HepG2 (cell line): ENCODE results near the gene CCDC102B. TPM values are rescaled to one million over a fixed set of nuclear protein-coding genes. Genes with fewer than 3 reads are reported as not detected.

ENCODE experiments used
- ATAC-seq: fragments of 200-7000 bp; cut with Tn5 transposase; 3 replicates; pipeline ENCODE4 v1.9.1; 2020; ENCODE audit warnings: mild to moderate bottlenecking, moderate library complexity
- BruUV-seq: library from RNA; stranded (reverse); fragments of 400-500 nt; replicated peaks from 2 replicates; lab custom pipeline; 2021; lab: Mats Ljungman, UMichigan
- CTCF ChIA-PET: fragments of 300-600 bp; formaldehyde crosslinking; extraction: SDS; loops from one replicate; lab custom pipeline; 2021; ENCODE audit warnings: low total read pairs, inconsistent platforms, low intra/inter-chr PET ratio; lab: Yijun Ruan, JAX
- POLR2A ChIA-PET: fragments of 350-600 bp; sonication (Branson Sonifier 250); formaldehyde crosslinking; loops from one replicate; lab custom pipeline; 2020; ENCODE audit warnings: antibody characterized with exemption, inconsistent platforms; lab: Yijun Ruan, JAX
- DNase-seq: peaks from one replicate; pipeline ENCODE4 v3.0.0-alpha.2; 2015; ENCODE audit warnings: low spot score
- FAIRE-seq: peaks from 3 replicates; lab custom pipeline; 2011; peaks lifted over from hg19 to GRCh38; lab: Jason Lieb, UNC
- H2AFZ ChIP-seq: one replicate; pipeline ENCODE4 v1.6.1; 2011; ENCODE audit warnings: low read length, inconsistent platforms
- H3K27ac ChIP-seq: fragments of 300-600 bp; 3 replicates; pipeline ENCODE4 v1.8.0; 2011; ENCODE audit warnings: mixed run types, mild to moderate bottlenecking, mixed read lengths, low read length, inconsistent platforms; ENCODE audit not compliant: insufficient read depth; ENCODE audit errors: extremely low read length
- H3K27me3 ChIP-seq, 2 experiments: fragments of 200-600 bp in 1 of 2; 2 replicates in 1 of 2; 3 replicates in 1 of 2; pipeline versions ENCODE4 v1.6.0 to v1.8.0; 2011; ENCODE audit warnings: low read length in 2 of 2, mild to moderate bottlenecking in 2 of 2, moderate library complexity in 2 of 2, inconsistent platforms in 1 of 2; ENCODE audit not compliant: insufficient read depth in 2 of 2, control insufficient read depth in 1 of 2
- H3K36me3 ChIP-seq, 2 experiments: fragments of 200-600 bp in 1 of 2; replicated peaks in 1 of 2; 2 replicates in 1 of 2; 3 replicates in 1 of 2; pipeline versions ENCODE4 v1.5.1 to v1.8.0; 2011; ENCODE audit warnings: low read length in 2 of 2, inconsistent platforms in 1 of 2; ENCODE audit not compliant: insufficient read depth in 2 of 2, control insufficient read depth in 1 of 2
- H3K4me1 ChIP-seq: 2 replicates; pipeline ENCODE4 v1.5.1; 2012; ENCODE audit warnings: low read length, inconsistent platforms; ENCODE audit not compliant: insufficient read depth
- H3K4me2 ChIP-seq: 2 replicates; pipeline ENCODE4 v1.6.0; 2011; ENCODE audit warnings: low read depth, low read length, inconsistent platforms
- H3K4me3 ChIP-seq, 3 experiments: fragments of 200-600 bp in 1 of 3; sonication (generic), shearing (Covaris generic) in 1 of 3; replicated peaks in 1 of 3; 2 replicates each; pipeline ENCODE4 v1.5.1; 2011 to 2016; ENCODE audit warnings: low read length in 3 of 3, inconsistent platforms in 2 of 3, low read depth in 2 of 3, mild to moderate bottlenecking in 2 of 3, control low read depth in 1 of 3, mixed read lengths in 1 of 3; ENCODE audit not compliant: insufficient read depth in 1 of 3
- H3K79me2 ChIP-seq: one replicate; pipeline ENCODE4 v1.6.1; 2011; ENCODE audit warnings: low read length, inconsistent platforms; ENCODE audit not compliant: insufficient read depth
- H3K9ac ChIP-seq: 2 replicates; pipeline ENCODE4 v1.6.0; 2011; ENCODE audit warnings: mild to moderate bottlenecking, low read depth, low read length, inconsistent platforms; ENCODE audit not compliant: insufficient read depth
- H3K9me3 ChIP-seq: 2 replicates; pipeline ENCODE4 v1.5.1; 2012; ENCODE audit warnings: mild to moderate bottlenecking, low read length
- H4K20me1 ChIP-seq: 2 replicates; pipeline ENCODE4 v1.6.0; 2011; ENCODE audit warnings: inconsistent platforms, mild to moderate bottlenecking, low read length, moderate library complexity; ENCODE audit not compliant: insufficient read depth
- MLX ChIP-seq: IDR thresholded peaks from 2 replicates; pipeline ENCODE4 v1.6.1; 2016
- NCOA2 ChIP-seq: sonication (generic); formaldehyde crosslinking; IDR thresholded peaks from 2 replicates; pipeline ENCODE4 v1.8.0; 2022; ENCODE audit warnings: inconsistent platforms
- NCOR1 ChIP-seq: fragments of 200-600 bp; sonication (generic); IDR thresholded peaks from 2 replicates; pipeline ENCODE4 v1.7.0; 2017; ENCODE audit warnings: antibody characterized with exemption, low read length, borderline replicate concordance
- NR2F6 ChIP-seq, 2 experiments: IDR thresholded peaks; 2 replicates each; pipeline ENCODE4 v1.6.1; 2016; ENCODE audit warnings: antibody characterized with exemption in 1 of 2, mild to moderate bottlenecking in 1 of 2
- PAX8 ChIP-seq: sonication (generic); formaldehyde crosslinking; IDR thresholded peaks from 2 replicates; pipeline ENCODE4 v1.8.0; 2022; ENCODE audit warnings: mild to moderate bottlenecking, missing genetic modification reagents, borderline replicate concordance
- PHF8 ChIP-seq: sonication (generic); formaldehyde crosslinking; IDR thresholded peaks from 2 replicates; pipeline ENCODE4 v1.5.0; 2020; ENCODE audit warnings: missing genetic modification reagents
- RERE ChIP-seq: IDR thresholded peaks from 2 replicates; pipeline ENCODE4 v1.6.1; 2016; ENCODE audit warnings: low read depth, missing genetic modification reagents, missing compliant biosample characterization
- TBX2 ChIP-seq: sonication (generic); formaldehyde crosslinking; IDR thresholded peaks from 2 replicates; pipeline ENCODE4 v1.5.0; 2020; ENCODE audit warnings: missing genetic modification reagents, mild to moderate bottlenecking, borderline replicate concordance
- TCF12 ChIP-seq, 2 experiments: fragments of 450-650 bp in 1 of 2; sonication (generic) in 1 of 2; formaldehyde crosslinking in 1 of 2; IDR thresholded peaks; 2 replicates each; pipeline versions ENCODE4 v1.6.1 to v1.8.0; 2017 to 2022; ENCODE audit warnings: antibody characterized with exemption in 1 of 2, mild to moderate bottlenecking in 1 of 2, missing genetic modification reagents in 1 of 2, moderate library complexity in 1 of 2
- ZBTB21 ChIP-seq: sonication (generic); formaldehyde crosslinking; IDR thresholded peaks from 2 replicates; pipeline ENCODE4 v1.4.0; 2020; ENCODE audit warnings: missing genetic modification reagents
- ZNF251 ChIP-seq: sonication (generic); formaldehyde crosslinking; IDR thresholded peaks from 2 replicates; pipeline ENCODE4 v1.9.0; 2021; ENCODE audit warnings: mild to moderate bottlenecking, missing genetic modification reagents
- WGBS: methylation state at CpG from one replicate; pipeline ENCODE4 v1.1.6; 2017; ENCODE audit warnings: low lambda C conversion rate; 5-methylcytosine and 5-hydroxymethylcytosine counted together
- in situ Hi-C: cut with HindIII; loops from 2 replicates; pipeline ENCODE4 v1.10.0; 2017; ENCODE audit warnings: low pct_unique_long_range_greater_than_20kb; ENCODE audit not compliant: extremely low pct_ligation_motif_present
- intact Hi-C: fragments of 100-400 bp; cut with micrococcal nuclease; formaldehyde crosslinking; loops from one replicate; pipeline ENCODE4 v1.10.0; 2022; ENCODE audit not compliant: unreplicated experiment
- polyA plus RNA-seq, 8 experiments: library from polyadenylated mRNA; depleted of rRNA in 3 of 8; stranded (reverse) in 7 of 8; unstranded in 1 of 8; fragments of >200 nt; fragmentation: Illumina TruSeq in 4 of 8; extraction: Trizol in 4 of 8; gene quantifications; 2 replicates each; pipeline versions ENCODE4 v1.2.1 to v1.2.3, GENCODE V29; 2011 to 2016; ENCODE audit warnings: low read depth in 4 of 8, missing spikeins in 1 of 8, mixed read lengths in 1 of 8; ENCODE audit not compliant: insufficient read depth in 1 of 8
- total RNA-seq, 5 experiments: library from RNA; depleted of rRNA; stranded (reverse); fragments of >200 nt; fragmentation: Illumina TruSeq; extraction: Trizol; gene quantifications; 2 replicates each; pipeline ENCODE4 v1.2.3, GENCODE V29; 2016; ENCODE audit warnings: low read depth in 1 of 5
- TF ChIP-seq, protein P1 (sequence below): sonication (generic); formaldehyde crosslinking; IDR thresholded peaks from 2 replicates; pipeline ENCODE4 v1.4.0; 2020; ENCODE audit warnings: low read depth, mild to moderate bottlenecking, missing genetic modification reagents

The CCDC102B gene
- total and polyA plus RNA-seq, 2 of the 13 experiments (the other 11 are each of a cell fraction or from before 2014, with no cell fraction given), result 2.3 to 3.7 TPM

DNA sequence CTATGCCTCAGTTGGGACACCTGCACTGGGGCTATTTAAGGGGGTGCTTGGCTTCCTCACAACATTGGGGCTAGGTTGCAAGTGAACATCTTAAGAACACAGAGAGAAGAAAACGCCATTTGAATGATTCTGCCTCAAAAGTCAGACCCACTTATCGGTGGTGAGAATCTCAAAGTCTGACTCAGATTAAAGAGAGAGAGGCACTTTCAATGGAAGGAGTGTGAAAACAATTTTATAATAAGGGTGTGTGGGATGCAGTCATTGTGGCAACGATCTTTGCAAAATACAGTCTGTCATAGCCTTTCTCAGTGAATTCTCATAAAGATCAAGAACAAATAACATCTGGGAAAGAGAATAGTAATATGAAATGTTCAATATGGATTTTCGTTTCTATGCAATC, 41.8 kb downstream of the CCDC102B start:
- ChIA-PET POLR2A (no interaction called here), CTCF (no interaction called here)
- Histone ChIP-seq H3K9ac (no peak overlapping the region), H3K27me3 (no peaks in the 10 kb centered on the region), H3K36me3 (no peaks in the 10 kb centered on the region), H3K4me2 (no peak overlapping the region), H4K20me1 (no peaks in the 10 kb centered on the region), H3K79me2 (no peaks in the 10 kb centered on the region), H3K4me1 (0 out of 2 replicates have a peak, but pooled peaks cover 4% of the 10 kb centered on the region), H3K9me3 (no peaks in the 10 kb centered on the region), H3K4me3 (no peak overlapping the region), H3K27ac (no peak overlapping the region), H2AFZ (no peak overlapping the region)
- intact Hi-C loops (loop anchor here (10.0 kb wide), 2 partner anchors 565 to 645 kb away; partner anchors contain the start of gene DOK6), in situ Hi-C loops (loop anchor here (10.0 kb wide), 1 partner anchor 1255 kb away; no protein-coding TSS in a partner anchor)
- ATAC-seq (no peak), FAIRE-seq (no peak), DNase-seq (no peak)
- 32% methylated on average over 4 of the region's 4 CpGs for whole genome bisulfite sequencing
- no TSS peak for BruUV-seq
- TF ChIP-seq PAX8, result no peak
- TF ChIP-seq ZBTB21 (CRISPR knock-in tag), result no peak
- no peak for TF ChIP-seq RERE
- TF ChIP-seq TBX2 (CRISPR knock-in tag), result no peak
- TF ChIP-seq, protein P1, sequence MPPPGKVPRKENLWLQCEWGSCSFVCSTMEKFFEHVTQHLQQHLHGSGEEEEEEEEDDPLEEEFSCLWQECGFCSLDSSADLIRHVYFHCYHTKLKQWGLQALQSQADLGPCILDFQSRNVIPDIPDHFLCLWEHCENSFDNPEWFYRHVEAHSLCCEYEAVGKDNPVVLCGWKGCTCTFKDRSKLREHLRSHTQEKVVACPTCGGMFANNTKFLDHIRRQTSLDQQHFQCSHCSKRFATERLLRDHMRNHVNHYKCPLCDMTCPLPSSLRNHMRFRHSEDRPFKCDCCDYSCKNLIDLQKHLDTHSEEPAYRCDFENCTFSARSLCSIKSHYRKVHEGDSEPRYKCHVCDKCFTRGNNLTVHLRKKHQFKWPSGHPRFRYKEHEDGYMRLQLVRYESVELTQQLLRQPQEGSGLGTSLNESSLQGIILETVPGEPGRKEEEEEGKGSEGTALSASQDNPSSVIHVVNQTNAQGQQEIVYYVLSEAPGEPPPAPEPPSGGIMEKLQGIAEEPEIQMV (CRISPR knock-in tag), result no peak
- TF ChIP-seq NCOA2 (CRISPR knock-in tag), result no peak
- TF ChIP-seq MLX (CRISPR knock-in tag), result no peak
- no peak for TF ChIP-seq PHF8 (CRISPR knock-in tag)
- TF ChIP-seq NCOR1, result no peak
- no peak for TF ChIP-seq ZNF251 (CRISPR knock-in tag)
- no peak for TF ChIP-seq TCF12 (IDR thresholded peaks at IDR 0.05)
- TF ChIP-seq TCF12 (CRISPR knock-in tag; IDR thresholded peaks at IDR 0.05), result no peak
- TF ChIP-seq NR2F6 (IDR thresholded peaks at IDR 0.05), result no peak
- no peak for TF ChIP-seq NR2F6 (CRISPR knock-in tag; IDR thresholded peaks at IDR 0.05)
